Measurements from ENCODE around the gene CABP7. TPM values are rescaled to one million over a fixed set of nuclear protein-coding genes. Genes with fewer than 3 reads are reported as not detected.

CABP7 gene
- total RNA-seq, 1 experiment from 2014 or later: not detected

DNA sequence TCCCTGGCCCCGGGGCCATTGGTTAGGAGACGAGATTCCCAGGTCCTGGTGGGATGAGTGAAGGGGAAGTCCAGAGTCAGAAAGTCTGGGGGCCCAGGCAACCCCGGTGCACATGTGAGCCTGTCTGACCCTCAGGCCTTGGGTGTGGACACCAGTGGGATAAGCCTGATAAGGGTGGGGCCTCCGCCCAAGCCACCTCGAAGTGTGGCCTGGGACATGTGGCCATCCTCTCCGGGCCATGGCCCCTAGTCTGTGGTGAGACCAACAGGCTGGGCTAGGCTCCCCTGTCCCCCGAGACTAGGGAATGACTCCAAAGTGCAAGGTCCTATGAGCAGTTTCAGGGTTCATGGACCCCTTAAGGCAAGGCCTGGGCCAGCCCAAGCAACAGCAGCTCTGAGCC is 6.3 kb downstream of the CABP7 start:
- H3K36me3 ChIP-seq (ENCODE audit: control insufficient read depth in 1 of 2, insufficient read depth in 2 of 2, low read length in 2 of 2): no peaks in the 10 kb centered on the region
- no peak overlapping the region for H3K4me2 ChIP-seq (ENCODE audit: low read length)
- CTCF ChIA-PET: no interaction called here

More for the DNA sequence above, 6.3 kb downstream of the CABP7 start:
- Histone ChIP-seq H3K4me3 (replicated peaks in 1 of 2; ENCODE audit: low read depth in 1 of 2, low read length in 2 of 2) (no peak overlapping the region), H3K79me2 (ENCODE audit: insufficient read depth, low read length) (no peaks in the 10 kb centered on the region), H3K27ac (ENCODE audit: low read depth, low read length) (no peak overlapping the region), H3K4me1 (ENCODE audit: control insufficient read depth in 1 of 2, insufficient read depth in 2 of 2, low read length in 2 of 2) (peaks cover 0 to 11% of the 10 kb centered on the region in 2 experiments; a peak in 2 of 4 replicates), H3K9me2 (ENCODE audit: insufficient read depth) (no peaks in the 10 kb centered on the region), H3K27me3 (ENCODE audit: insufficient read depth, low read length) (no peaks in the 10 kb centered on the region), H3K9ac (ENCODE audit: low read length) (no peak overlapping the region), H4K20me1 (ENCODE audit: insufficient read depth) (no peaks in the 10 kb centered on the region), H2AFZ (ENCODE audit: low read depth, low read length, poor library complexity, severe bottlenecking) (no peak overlapping the region), H3K9me3 (ENCODE audit: control insufficient read depth in 1 of 2, insufficient read depth in 1 of 2, low read depth in 1 of 2, low read length in 2 of 2) (no peaks in the 10 kb centered on the region)
- intact Hi-C loops (cut with micrococcal nuclease): no loop called here
- no peak for DNase-seq (ENCODE audit: low read depth, low spot score)
- BruUV-seq (replicated peaks): no TSS peak
- no peak for ATAC-seq
- TF ChIP-seq, protein P1, sequence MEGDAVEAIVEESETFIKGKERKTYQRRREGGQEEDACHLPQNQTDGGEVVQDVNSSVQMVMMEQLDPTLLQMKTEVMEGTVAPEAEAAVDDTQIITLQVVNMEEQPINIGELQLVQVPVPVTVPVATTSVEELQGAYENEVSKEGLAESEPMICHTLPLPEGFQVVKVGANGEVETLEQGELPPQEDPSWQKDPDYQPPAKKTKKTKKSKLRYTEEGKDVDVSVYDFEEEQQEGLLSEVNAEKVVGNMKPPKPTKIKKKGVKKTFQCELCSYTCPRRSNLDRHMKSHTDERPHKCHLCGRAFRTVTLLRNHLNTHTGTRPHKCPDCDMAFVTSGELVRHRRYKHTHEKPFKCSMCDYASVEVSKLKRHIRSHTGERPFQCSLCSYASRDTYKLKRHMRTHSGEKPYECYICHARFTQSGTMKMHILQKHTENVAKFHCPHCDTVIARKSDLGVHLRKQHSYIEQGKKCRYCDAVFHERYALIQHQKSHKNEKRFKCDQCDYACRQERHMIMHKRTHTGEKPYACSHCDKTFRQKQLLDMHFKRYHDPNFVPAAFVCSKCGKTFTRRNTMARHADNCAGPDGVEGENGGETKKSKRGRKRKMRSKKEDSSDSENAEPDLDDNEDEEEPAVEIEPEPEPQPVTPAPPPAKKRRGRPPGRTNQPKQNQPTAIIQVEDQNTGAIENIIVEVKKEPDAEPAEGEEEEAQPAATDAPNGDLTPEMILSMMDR (IDR thresholded peaks at IDR 0.05 in 2 of 3, conservative IDR thresholded peaks at IDR 0.05 in 1 of 3; ENCODE audit: borderline replicate concordance in 1 of 3, insufficient read depth in 1 of 3, low read depth in 2 of 3, low read length in 2 of 3): no peak
- TF ChIP-seq SIN3A (IDR thresholded peaks at IDR 0.05; ENCODE audit: low read depth) (no peak), FOSL1 (IDR thresholded peaks at IDR 0.05; ENCODE audit: low read depth) (no peak), TCF7L2 (IDR thresholded peaks at IDR 0.05; ENCODE audit: borderline replicate concordance, extremely low read depth, insufficient read depth, insufficient read length) (no peak), ELF1 (IDR thresholded peaks at IDR 0.05; ENCODE audit: borderline replicate concordance, low read depth) (no peak), ZNF274 (IDR thresholded peaks at IDR 0.05; ENCODE audit: low read depth, low read length) (no peak), SP1 (IDR thresholded peaks at IDR 0.05; ENCODE audit: low read depth) (no peak), POLR2AphosphoS5 (IDR thresholded peaks at IDR 0.05; ENCODE audit: low read depth, low read length) (no peak), CEBPB (IDR thresholded peaks at IDR 0.05; ENCODE audit: low read depth) (no peak), JUND (IDR thresholded peaks at IDR 0.05) (no peak)
- TF ChIP-seq, protein P2, sequence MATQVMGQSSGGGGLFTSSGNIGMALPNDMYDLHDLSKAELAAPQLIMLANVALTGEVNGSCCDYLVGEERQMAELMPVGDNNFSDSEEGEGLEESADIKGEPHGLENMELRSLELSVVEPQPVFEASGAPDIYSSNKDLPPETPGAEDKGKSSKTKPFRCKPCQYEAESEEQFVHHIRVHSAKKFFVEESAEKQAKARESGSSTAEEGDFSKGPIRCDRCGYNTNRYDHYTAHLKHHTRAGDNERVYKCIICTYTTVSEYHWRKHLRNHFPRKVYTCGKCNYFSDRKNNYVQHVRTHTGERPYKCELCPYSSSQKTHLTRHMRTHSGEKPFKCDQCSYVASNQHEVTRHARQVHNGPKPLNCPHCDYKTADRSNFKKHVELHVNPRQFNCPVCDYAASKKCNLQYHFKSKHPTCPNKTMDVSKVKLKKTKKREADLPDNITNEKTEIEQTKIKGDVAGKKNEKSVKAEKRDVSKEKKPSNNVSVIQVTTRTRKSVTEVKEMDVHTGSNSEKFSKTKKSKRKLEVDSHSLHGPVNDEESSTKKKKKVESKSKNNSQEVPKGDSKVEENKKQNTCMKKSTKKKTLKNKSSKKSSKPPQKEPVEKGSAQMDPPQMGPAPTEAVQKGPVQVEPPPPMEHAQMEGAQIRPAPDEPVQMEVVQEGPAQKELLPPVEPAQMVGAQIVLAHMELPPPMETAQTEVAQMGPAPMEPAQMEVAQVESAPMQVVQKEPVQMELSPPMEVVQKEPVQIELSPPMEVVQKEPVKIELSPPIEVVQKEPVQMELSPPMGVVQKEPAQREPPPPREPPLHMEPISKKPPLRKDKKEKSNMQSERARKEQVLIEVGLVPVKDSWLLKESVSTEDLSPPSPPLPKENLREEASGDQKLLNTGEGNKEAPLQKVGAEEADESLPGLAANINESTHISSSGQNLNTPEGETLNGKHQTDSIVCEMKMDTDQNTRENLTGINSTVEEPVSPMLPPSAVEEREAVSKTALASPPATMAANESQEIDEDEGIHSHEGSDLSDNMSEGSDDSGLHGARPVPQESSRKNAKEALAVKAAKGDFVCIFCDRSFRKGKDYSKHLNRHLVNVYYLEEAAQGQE (IDR thresholded peaks at IDR 0.05; ENCODE audit: low read depth): no peak
- TF ChIP-seq, protein P3, sequence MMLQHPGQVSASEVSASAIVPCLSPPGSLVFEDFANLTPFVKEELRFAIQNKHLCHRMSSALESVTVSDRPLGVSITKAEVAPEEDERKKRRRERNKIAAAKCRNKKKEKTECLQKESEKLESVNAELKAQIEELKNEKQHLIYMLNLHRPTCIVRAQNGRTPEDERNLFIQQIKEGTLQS (IDR thresholded peaks at IDR 0.05): no peak
- ChIA-PET POLR2A (no interaction called here), RAD21 (ENCODE audit: low non-redundant PET in 1 of 2, low total read pairs in 2 of 2, uncharacterized antibody in 2 of 2, unreplicated experiment in 2 of 2) (no interaction called here)
